ENCODE results near the gene CRB2.

The CRB2 gene

GRCh38 chr9:123423311-123423640 lies 67.3 kb downstream of the CRB2 start:
- Histone ChIP-seq H3K27ac (ENCODE audit: low read depth, low read length) (no peak overlapping the region), H3K79me2 (ENCODE audit: control insufficient read depth, low read length) (no peaks in the 10 kb centered on the region), H3K4me1 (ENCODE audit: control insufficient read depth, low read length) (peaks cover 19% of the 10 kb centered on the region), H3K9me3 (ENCODE audit: control insufficient read depth, insufficient read depth, low read length) (no peaks in the 10 kb centered on the region), H4K20me1 (ENCODE audit: control insufficient read depth, insufficient read depth, low read depth, low read length) (no peaks in the 10 kb centered on the region), H3K36me3 (ENCODE audit: control insufficient read depth, low read length) (no peaks in the 10 kb centered on the region), H3K27me3 (ENCODE audit: control insufficient read depth, low read length) (no peaks in the 10 kb centered on the region), H3K4me3 (ENCODE audit: low read length) (no peak overlapping the region), H3F3A (ENCODE audit: control insufficient read depth, insufficient read depth) (no peaks in the 10 kb centered on the region), H3K9me2 (replicated peaks; ENCODE audit: control insufficient read depth, low read length) (no peaks in the 10 kb centered on the region), H3K4me2 (ENCODE audit: low read length) (no peak overlapping the region)
- no peak for TF ChIP-seq CTCF (IDR thresholded peaks at IDR 0.05; ENCODE audit: low read depth, low read length, poor library complexity, severe bottlenecking)
- no peak for TF ChIP-seq EZH2phosphoT487 (IDR thresholded peaks at IDR 0.05; ENCODE audit: borderline replicate concordance, low read length)

GRCh38 chr9:123424131-123424530 lies 68.1 kb downstream of the CRB2 start:
- no peaks in the 10 kb centered on the region for H3F3A ChIP-seq (ENCODE audit: control insufficient read depth, insufficient read depth)
- H3K4me3 ChIP-seq (ENCODE audit: low read length), result no peak overlapping the region
- H3K9me2 ChIP-seq (replicated peaks; ENCODE audit: control insufficient read depth, low read length), result no peaks in the 10 kb centered on the region
- H3K27me3 ChIP-seq (ENCODE audit: control insufficient read depth, low read length), result no peaks in the 10 kb centered on the region
- no peak overlapping the region for H3K4me2 ChIP-seq (ENCODE audit: low read length)
- no peak overlapping the region for H3K27ac ChIP-seq (ENCODE audit: low read depth, low read length)
- H3K9me3 ChIP-seq (ENCODE audit: control insufficient read depth, insufficient read depth, low read length), result no peaks in the 10 kb centered on the region
- H3K79me2 ChIP-seq (ENCODE audit: control insufficient read depth, low read length), result no peaks in the 10 kb centered on the region
- no peaks in the 10 kb centered on the region for H3K36me3 ChIP-seq (ENCODE audit: control insufficient read depth, low read length)
- no peaks in the 10 kb centered on the region for H4K20me1 ChIP-seq (ENCODE audit: control insufficient read depth, insufficient read depth, low read depth, low read length)
- peaks cover 26% of the 10 kb centered on the region for H3K4me1 ChIP-seq (ENCODE audit: control insufficient read depth, low read length)
- TF ChIP-seq CTCF (IDR thresholded peaks at IDR 0.05; ENCODE audit: low read depth, low read length, poor library complexity, severe bottlenecking) (no peak), EZH2phosphoT487 (IDR thresholded peaks at IDR 0.05; ENCODE audit: borderline replicate concordance, low read length) (no peak)

- Histone ChIP-seq H3K4me3 (ENCODE audit: low read length) (no peak overlapping the region), H3K4me1 (ENCODE audit: control insufficient read depth, low read length) (peaks cover 26% of the 10 kb centered on the region), H3K9me3 (ENCODE audit: control insufficient read depth, insufficient read depth, low read length) (no peaks in the 10 kb centered on the region), H3K79me2 (ENCODE audit: control insufficient read depth, low read length) (no peaks in the 10 kb centered on the region), H3K36me3 (ENCODE audit: control insufficient read depth, low read length) (no peaks in the 10 kb centered on the region), H3K27ac (ENCODE audit: low read depth, low read length) (no peak overlapping the region), H3K27me3 (ENCODE audit: control insufficient read depth, low read length) (no peaks in the 10 kb centered on the region), H3F3A (ENCODE audit: control insufficient read depth, insufficient read depth) (no peaks in the 10 kb centered on the region), H3K4me2 (ENCODE audit: low read length) (no peak overlapping the region), H4K20me1 (ENCODE audit: control insufficient read depth, insufficient read depth, low read depth, low read length) (no peaks in the 10 kb centered on the region), H3K9me2 (replicated peaks; ENCODE audit: control insufficient read depth, low read length) (no peaks in the 10 kb centered on the region)
- TF ChIP-seq EZH2phosphoT487 (IDR thresholded peaks at IDR 0.05; ENCODE audit: borderline replicate concordance, low read length) (no peak), CTCF (IDR thresholded peaks at IDR 0.05; ENCODE audit: low read depth, low read length, poor library complexity, severe bottlenecking) (no peak)
These were observed 68.7 kb downstream of the CRB2 start for GRCh38 chr9:123424552-123425225.
